Activated T-cell treated with anti-CD3 and anti-CD28 coated beads for 4 hours (primary cell): ENCODE results near the gene EMSY.
"Not testable (repeated sequence)": the region's sequence is repeated elsewhere in the genome, so short reads cannot be mapped to it uniquely, and the experiment has no call there.

Experiments used
- DNase-seq: peaks from one replicate; pipeline ENCODE4 v3.0.0-alpha.2; 2020

Gene EMSY

DNA sequence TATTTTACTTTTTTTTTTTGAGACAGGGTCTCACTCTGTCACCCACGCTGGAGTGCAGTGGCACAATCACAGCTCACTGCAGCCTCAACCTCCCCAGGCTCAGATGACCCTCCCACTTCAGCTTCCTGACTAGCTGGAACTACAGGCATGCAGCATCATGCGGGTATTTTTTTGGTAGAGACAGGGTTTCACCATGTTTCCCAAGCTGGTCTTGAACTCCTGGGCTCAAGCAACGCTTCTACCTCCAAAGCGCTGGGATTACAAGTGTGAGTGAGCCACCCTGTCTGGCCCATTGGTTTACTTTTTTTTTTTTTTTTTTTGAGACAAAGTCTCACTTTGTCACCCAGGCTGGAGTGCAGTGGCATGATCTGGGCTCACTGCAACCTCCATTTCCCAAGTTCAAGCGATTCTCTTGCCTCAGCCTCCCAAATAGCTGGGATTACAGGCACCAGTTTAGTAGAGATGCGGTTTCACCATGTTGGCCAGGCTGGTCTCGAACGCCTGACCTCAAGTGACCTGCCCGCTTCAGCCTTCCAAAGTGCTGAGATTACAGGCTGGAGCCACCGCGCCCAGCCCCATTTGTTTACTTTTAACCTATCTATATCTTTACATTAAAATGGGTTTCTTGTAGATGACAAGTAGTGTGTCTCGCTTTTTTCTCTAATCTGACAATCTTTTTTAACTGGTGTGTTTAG, 127.5 kb downstream of the EMSY start:
- not testable (repeated sequence) for DNase-seq

DNA sequence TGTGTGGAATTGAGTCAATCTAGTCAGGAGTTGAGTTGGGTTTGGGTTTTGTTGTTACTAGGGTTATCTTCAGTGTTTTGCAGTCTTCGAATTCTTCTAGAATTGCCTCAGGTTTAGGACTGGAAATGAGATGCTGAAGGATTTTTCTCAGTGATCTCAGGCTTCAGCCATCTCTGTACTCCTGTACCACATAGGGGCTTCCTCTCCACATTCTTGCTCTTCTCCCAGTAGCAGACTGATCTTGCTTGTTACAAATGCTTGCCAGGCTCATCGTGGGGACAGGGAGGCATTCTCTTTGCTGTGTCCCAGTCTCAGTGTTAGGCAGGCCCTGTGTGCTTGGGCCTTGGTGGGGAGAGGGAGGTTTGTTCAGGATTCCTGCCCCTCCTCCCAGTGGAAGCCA, 129.6 kb downstream of the EMSY start:
- no peak for DNase-seq

DNA sequence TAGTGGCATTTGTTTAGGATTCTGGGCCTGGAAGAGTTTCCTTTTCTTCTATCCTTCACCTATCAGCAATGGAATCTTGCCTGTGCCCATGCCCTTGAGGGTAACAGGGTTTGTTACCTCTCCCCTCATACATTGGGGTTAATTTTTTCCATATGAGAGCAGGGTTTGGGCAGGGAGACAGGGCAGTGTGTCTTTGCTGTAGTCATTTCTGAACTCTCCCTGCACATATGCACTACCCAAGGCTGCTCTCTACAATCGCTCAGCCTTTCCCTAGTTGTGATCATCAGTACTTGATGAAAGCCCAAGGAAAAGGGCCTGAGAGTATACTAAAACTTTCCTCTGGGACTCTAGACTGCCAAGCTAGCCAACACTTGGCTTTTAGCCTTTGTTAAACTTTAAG, 130.1 kb downstream of the EMSY start:
- DNase-seq = no peak

DNA sequence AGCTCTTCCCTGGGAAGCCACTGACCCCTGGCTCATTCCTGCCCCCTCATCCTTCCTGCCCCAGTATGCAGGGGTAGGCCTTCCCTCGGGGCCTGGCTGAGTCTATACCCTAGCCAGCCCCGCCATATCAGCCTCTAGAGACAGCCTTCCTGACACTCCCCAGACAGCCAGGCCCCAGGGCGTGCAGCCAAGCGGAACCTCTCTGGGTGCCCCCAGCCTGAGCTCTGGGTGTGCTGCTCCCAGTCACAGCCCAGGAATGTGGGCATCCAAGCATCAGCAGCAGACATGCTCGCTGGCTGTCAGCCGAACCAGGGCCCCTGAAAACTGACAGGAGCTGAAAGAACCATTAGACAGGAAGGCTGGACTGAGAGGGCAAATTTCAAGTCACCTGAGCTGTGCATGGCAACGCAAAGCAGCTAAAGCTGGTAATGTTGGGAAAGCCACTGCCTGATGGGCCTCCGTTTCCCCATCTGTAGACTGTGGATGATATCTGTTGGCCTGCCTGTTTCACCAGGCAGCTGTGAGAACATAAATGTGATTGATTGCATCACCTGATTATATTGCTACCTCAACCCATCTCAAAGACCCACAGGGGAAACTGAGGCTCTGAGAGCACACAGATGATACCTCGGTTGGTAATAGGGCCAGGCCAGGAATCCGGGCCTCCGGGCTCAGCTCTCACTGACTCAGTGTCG, 132.6 kb downstream of the EMSY start:
- no peak for DNase-seq

DNA sequence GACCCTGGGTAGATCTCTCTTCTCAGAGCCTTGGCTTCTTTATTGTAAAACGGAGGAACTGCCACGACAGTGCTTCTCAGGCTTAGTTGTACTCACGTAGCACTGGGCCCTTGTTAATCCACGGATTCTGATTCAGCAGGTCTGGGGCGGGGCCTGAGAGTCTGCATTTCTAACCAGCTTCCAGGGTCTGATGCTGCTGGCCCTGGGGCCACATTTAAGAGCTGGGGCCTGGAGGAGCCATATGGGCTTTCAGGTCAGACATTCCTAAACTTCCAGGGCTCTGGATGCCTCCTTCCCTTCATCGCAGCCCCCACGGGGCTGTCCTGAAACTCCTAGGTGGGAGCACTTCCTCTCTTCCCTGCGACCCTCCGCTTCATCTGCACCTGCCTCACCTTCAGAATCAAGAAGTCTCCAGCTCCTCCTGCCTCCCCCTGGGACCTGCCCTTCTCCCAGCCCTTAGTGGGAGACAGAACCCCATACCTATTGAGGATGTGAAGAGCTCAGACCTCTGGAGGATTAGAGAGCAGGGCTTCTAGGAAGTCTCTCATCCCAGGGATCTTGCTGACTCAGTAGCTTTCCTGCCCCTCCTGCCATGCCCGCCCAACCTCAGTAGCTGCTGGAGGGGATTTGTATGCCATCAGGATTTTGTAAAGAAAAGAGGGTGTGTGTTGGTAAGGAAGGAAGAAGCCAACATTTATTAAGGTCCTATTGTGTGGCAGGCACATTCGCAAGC, 133.3 kb downstream of the EMSY start:
- no peak for DNase-seq

DNA sequence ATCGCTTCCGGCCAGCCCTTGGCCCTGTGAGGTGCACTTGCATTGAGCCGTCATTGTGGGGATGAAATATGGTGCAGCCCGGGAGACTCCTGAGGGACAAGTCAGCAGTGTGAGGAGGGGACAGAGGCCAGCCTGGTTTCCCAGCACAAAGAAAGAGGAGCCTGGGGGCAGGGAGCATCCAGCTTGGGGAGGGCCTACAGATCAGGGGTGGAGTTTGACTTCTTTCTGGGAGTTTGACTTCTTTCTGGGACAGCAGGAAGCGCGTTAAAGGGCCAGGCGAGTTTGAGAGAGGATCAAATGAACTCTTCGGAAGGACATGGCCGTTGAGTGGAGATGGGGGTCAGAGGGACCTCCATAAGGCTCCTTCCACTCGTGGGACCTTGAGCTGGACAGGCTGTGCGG, 133.8 kb downstream of the EMSY start:
- DNase-seq = no peak

DNA sequence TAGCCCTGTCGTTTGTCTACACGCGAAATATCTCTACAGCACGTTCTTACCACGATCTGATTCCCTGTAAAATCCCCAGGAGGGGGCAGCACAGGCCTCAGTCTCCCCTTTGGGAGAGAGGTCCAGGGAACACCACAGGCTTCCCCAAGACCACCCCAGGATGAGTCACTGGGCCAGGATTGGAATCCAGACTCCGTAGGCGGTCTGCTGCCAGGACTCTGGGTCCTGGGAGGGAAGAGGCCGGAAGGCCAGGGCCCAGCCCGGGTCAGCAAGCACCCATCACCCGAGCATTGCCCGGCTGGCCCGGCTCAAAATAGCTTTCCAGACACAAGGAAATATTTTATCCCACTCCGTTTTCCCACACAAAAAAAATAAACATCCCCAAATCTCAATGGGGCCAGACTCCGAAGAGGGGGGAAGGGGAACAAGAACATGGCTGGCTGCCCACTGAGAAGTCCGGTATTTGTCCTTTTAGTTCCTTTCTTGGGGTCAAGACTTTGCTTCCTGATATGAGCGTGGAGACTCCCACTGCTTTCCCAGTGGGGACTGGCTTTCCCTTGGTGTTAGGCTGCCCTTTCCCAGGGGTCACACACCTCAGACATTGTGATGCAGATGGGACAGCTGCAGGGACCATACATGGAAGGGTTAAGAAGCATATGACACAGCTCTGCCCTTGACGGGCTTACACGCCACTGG, 134.4 kb downstream of the EMSY start:
- DNase-seq = no peak

DNA sequence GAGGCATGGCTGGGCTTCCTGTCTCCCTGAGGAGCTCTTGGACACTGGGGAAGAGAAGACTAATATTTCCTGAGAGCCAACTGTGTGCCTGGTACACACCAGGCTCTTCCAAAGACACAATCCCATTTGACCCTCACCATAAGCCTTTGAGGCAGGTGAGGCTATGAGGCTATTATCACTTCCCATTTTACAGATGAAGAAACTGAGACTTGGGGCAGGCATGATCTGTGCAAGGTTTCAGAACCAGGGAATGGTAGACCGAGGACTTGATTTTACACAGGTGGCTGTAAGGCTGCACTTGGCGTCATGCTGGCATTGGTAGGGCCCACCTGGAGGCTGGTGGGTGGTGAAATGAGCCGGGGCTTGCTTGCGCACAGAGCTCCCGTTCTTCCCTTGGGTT, 134.9 kb downstream of the EMSY start:
- DNase-seq = no peak

DNA sequence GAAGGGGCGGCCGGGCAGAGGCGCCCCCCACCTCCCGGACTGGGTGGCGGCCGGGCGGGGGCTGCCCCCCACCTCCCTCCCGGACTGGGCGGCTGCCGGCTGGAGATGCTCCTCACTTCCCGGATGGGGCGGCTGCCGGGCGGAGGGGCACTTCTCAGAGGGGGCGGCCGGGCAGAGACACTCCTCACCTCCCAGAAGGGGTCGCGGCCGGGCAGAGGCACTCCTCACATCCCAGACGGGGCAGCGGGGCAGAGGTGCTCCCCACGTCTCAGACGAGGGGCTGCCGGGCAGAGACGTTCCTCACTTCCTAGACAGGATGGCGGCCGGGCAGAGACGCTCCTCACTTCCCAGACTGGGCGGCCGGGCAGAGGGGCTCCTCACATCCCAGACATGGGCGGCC, 137.7 kb downstream of the EMSY start:
- DNase-seq = not testable (repeated sequence)

DNA sequence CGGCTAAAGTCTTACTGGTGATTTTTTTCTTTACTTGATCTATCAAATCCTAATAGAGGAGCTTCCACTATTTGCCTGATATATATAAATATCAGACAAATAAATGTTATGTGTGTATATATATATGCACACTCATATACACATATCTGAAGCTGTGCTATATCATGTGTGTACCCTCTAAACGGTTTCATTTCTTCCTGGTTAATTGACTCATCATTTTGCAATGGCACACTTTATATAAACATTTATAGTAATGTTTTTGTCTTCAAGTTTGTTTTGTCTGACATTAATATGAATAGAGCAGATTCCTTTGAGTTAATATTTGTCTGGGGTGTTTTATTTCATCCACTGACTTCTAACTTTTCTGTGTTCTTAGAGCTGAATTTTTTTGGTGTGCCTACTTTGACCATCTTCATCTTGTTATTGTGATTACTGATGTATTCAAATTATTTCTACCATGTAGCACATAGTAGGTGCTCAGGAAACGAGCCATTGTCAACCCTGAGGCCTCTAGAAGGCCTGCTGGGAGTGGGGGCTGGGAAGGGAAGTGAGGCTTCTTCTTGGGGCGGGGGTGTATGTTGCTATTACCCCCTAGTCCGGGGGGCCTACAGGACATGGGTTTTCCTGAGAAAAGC, 143.1 kb downstream of the EMSY start:
- DNase-seq = no peak

DNA sequence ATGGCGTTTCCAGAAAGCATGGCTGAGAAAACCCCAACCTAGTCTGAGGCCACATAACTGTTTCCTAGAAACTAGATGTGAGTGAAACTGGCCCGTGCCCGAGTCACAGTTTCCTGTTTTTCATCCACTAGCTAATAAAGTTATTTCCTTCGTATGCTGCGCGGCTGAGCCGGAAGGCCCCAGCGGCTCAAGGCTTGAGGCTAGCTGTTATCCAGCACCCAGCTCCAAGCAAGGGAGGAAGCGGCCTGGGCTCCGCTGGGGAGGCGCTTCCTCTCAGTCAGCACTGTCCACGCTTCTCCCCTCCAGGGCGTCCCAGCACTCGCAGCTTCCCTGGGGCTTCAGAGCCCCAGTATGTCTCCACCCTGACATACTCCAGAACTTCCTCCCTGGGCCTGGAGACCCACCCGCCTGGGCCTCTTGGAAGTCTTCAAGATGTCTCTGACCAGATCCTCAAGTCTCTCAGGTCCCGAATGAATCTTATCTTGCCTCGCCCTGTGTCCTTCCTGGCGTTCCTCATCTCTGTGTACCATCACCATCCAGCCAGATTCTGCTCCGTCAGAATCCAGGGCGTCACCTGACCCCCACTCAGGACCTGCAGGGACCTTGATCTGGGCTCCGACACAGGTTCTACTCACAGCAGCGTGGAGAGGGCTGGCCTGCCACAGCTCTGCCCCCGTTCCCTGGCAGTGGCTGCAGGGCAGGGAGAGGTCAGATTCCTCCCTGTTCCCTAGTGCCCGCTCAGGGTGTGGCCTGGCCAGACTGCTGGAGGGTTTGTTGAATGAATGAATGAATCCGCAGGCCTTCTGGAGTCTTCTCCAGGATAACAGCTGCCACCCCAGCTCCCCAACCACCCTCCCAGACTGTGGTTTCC, 143.9 kb downstream of the EMSY start:
- no peak for DNase-seq

DNA sequence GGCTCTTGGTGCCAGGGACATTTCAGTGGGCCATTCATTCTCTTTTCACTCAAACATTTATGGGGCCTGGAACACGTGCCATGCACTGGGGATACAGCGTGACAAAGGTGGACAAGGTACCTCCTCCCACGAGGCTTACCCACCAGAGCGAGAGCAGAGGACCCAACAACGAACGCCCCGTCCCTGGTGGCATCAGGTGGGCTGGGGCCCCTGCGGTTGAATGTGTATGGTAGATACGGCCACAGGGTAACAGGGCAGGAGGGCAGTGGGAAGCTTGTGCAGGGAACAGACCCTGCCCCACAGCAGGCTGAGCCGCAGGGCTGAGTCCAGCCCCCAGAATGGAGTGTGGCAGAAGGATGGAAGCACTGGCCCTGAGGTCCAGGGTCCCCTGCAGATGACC, 144.7 kb downstream of the EMSY start:
- no peak for DNase-seq

DNA sequence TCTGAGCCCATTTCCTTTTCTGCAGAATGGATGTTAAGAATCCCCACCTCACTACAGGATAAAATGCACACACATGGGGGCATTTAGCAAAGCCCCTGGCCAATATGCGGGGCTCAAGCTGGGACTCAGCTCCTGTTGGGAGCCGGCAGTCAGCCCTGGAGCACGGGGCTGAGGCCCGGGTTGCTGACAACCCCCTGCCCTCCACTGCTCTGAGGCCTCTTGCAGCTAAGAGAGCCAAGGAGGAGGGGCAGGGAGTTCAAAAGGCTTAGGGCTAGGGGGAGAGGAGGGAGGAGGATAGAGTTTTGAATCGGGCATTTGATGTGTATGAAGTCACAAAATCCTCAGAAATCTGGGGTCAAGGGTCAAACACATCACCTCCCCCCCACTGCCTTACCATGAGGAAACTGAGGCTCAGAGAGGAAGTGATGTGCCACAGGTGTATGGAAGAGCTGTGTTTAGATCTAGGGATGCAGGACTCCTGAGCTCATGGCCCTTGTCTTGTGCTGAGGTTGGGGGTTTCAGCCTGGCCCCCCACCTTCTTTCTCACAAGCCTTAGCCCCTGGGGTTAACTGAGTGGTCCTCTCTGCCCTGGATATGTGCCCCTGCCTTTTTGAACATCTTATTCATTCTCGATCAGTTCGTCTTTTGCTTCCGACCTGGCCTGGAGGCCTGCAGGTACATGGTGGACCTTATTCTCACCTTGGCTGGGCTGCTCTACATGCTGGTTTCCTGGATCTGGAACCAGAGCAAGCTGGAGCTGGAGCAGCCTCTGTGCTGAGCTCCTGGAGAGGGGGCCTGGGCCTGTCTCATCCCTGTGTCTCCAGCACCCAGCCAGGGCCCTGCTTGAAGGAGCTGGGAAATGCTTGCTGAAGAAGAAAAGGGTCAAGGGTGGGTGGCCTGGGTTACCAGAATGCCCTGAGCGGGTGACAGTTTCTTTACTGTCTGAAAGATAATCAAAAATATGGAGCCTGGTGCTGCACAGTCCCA, 145.4 kb downstream of the EMSY start:
- no peak for DNase-seq

DNA sequence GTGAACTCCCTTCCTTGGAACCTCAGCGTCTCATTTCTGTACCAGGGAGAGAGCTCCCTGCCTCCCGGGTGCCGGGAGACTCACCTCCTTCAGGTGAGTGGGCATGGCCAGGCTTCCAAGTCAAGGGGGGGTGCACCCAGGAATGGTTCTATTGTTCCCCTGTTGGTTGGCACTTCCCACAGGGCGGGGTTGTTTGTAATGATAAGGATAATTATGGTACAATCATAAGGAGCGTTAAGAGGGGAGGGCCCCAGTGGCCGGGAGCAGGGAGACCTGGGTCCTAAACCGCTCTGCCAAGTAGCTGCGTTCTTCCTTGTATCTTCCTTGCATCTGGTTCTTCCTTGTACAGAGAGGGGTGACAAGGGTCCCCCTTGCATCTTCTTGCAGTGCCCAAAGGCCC, 146.6 kb downstream of the EMSY start:
- DNase-seq = no peak

DNA sequence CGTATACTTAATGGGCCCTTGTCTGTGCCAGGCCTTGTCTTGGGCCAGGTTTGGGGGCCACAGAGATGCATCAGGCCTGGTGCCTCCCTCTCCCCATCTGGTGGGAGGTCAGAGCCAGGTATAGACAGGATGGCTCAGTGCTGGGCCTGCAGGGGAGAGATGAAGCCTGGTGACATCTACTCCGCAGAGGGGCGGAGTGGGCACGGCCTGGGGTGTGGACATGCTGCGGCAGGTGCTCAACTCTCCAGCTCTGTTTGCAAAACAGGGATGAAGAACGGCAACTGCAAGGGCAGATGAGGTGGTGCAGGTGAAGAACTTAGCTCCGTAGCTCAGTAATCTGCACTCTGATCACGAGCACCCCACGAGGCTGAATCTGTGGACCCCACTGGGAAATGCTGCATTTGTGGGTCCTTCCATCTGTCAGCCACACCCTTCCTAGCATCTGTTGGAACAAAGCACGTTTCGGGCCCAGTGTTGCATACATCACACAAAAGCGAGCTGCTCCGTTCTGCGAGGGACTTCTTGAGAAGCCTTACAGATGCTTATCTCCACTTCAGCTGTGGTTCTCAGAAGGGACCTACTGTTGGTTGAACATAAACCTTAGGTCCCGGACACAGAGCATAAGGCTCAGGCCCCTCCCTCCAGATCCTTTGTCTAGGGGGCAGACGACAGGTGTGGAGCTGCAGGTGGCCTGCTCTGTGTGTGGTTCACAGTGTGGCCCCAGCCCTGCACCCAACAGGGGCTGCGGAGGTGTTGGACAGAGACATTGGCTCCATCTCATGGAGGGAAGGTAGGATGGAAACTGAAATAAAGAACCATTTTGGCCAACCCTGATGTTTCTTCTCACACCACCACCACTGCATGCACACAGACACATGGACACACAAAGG, 147.5 kb downstream of the EMSY start:
- DNase-seq = no peak

DNA sequence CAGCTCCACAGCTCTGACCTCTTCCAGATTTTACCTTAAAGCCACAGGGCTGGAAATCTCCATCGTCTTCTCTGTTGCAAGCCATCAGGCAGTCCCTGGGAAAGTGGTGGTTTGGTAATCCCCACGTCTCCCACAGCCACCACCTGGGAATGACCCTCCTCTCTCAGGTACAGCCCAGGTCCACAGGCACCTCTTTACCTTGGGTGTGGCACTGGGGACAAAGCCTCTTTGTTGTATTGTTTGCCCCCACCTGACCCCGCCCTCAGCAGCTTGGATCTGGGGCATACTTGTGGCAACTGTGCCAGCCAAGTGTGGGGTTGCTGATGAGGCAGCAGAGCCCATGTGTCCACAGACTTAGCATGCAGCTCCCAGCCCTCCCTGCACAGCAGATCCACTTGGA, 148.1 kb downstream of the EMSY start:
- DNase-seq = no peak

DNA sequence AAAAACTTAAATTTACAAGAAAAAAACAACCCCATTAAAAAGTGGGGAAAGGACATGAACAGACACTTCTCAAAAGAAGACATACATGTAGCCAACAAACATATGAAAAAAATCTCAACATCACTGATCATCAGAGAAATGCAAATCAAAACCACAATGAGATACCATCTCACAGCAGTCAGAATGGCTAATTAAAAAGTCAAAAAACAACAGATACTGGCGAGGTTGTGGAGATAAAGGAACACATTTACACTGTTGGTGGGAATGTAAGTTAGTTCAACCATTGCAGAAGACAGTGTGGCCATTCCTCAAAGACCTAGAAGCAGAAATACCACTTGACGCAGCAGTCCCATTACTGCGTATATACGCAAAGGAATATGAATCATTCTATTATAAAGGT, 150.3 kb downstream of the EMSY start:
- not testable (repeated sequence) for DNase-seq

DNA sequence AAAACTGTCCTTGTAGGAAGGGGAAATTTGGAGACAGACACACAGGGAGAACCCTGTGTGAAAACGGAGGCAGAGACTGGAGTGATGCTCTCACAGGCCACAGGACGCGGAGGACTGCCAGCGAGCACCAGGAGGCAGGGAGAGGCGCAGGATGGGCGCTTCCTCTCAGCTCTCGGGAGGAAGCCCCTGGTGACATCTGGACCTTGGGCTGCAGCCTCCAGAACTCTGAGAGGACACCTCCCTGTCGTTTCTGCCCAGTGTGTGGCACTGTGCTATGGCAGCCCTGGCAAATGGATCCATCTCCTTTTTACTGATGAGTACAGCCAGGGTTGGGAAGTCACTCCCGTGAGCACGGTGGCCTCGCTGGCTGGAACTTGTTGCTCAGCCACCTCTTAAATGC, 151.8 kb downstream of the EMSY start:
- DNase-seq = no peak

DNA sequence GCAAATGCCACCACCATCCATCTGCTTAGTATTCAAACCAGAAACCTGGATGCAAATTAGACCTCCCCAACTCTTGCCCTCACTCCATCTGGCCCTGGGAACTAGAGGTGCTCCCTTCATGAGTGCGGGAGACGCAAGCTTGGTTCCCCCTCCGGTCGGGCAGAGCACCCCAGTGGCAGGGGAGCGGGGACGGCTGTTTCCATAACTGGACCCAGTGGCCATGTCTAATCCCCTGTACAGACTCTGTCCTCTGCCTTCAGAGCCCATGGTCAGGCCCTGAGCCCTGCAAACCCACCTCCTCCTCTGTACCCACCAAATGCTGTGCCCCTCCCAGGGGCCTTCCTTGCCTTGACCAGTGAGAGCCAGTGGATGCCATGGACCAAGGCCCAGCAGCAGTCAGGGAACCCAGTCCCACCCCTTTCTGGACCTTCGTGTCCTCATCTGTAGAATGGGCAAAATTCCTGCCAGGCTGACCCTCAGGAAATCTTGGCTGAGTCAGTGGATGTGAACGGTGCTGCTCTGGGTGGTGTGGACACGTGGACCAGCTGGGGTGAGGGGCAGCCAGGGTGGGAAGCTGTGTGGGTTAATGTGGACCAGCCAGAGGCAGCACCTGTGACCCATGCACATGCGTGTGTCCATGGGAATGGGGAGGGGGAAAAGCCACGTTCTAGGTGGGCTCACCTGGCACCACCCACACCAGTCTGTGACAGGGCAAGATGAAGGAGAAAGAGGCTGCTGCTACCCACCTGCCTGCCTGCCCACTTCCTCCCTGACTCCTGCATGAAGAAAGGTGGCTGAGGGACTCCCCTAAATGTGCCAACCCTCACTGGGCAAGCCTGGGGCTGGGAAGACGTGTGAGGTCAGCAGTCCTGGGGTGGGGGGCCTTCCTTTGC, 153.0 kb downstream of the EMSY start:
- no peak for DNase-seq
